IPS DF 4.7 (cell line): ENCODE measurements around the gene NCAM2.

Experiments
- DNase-seq: peaks from one replicate; pipeline ENCODE4 v3.0.0-alpha.2; 2013; ENCODE audit warnings: low spot score; ENCODE audit errors: extremely low read depth

Gene NCAM2

DNA sequence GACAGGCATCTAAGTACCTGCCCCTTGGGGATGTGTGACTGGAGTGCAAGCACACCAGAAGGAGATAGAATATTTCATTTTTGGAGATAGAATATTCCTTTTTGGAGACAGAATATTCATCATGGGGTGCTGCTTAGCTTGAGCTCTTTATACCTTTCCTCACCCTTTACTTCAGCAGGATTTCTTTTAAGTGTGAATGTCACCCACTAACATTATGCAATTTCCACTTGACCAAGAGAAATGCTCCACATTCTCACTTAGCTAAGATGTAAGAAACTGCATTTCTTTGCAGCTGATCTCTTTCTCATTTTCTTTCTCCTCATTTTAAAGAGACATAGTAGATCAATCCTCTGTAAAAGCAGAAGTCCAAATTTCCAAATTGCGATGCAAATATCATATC is 436.7 kb downstream of the NCAM2 start:
- no peak for DNase-seq

DNA sequence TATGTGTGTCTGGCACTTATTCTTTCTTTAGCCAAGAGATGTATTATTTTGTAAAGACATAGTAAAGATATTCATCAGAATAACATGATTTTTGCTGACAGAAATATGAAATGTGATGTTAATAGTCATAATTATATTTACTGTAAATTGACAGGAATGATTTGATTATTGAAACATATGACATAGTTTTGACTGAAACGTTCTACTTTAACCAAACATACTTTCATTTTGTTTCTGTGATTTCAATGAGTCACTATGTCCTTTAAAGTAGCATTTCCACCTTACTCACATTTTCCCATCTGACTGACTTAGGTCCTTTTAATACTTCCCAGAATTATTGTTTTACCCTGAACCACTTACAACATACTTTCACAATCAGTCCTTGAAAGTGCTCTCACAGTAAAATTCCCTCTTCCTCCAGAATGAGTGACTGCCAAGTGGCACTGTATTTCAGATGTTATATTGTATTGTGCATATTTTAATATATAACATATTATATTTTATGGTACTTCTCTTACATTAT is 437.9 kb downstream of the NCAM2 start:
- no peak for DNase-seq

DNA sequence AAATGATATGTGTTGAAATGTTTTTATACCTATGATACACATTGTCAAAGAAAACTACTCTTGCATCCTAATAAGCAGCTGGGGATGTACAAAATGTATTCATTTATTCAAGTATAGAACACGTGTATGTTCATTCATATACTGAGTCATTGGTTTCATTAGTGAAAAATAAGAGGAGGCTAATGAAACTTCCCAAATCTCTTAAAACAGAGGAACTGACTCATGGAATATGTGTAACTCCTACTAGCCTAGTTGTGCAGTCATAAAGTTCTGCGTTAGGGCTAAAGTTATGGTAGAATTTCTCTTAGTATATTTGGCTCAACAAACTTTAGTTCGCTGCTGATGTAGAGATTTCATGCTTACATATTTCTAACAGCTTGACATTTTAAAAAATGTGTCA is 441.6 kb downstream of the NCAM2 start:
- no peak for DNase-seq

DNA sequence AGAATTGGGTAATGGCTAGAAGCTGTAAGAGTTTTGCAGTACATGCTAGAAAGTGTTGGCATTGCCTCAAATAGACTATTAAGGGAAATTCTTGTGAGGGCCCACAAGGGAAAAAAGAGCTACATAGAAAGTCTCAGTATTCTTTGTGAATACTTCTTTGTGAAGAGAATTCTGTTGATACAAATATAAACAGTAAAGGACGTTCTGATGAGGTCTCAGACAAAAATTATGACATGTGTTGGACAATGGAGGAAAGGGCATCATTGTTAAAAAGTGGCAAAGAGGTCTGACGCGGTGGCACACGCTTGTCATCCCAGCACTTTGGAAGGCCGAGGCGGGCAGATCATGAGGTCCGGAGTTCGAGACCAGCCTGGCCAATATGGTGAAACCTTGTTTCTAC is 458.9 kb downstream of the NCAM2 start:
- DNase-seq, result no peak

DNA sequence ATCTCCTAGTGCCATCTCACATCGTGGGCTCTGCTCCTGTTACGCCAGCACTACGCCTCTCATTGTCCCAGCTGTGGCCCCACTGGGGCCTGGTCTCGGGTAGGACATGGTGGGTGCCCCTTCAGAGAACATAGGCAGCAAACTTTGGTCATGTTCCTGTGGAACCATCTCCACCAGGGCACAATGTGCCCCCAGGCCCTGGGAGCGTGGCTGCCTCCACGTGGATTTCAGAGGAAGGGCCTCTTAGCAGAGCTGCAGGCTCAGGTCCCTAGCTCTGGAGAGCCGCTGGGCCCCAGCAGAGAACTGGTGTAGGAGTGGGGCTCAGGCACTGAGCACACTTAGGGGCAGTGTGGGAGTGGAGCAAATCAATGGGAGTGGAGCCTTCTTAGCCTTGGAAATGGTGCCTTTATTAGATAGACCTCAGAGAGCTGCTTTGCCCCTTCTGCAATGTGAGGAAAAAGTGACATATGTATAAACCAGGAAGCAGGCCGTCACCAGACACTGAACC is 460.0 kb downstream of the NCAM2 start:
- no peak for DNase-seq

DNA sequence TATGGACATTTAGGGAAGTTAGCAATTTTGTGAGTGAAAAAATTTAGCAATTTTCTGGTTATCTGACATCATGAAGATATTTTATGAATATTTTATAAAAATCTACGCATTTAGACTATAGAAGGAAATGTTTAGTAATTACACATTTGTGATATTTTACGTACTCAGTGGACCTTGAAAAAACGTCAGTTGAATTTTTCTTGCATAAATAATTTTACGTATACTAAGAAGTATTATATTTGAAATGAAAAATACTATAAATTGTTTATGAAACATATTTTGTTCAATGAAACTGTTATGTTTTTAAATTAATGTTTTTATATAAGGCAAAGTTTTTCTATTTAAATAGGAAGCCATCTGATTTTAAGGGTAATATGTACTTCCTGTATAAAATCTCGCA is 462.8 kb downstream of the NCAM2 start:
- DNase-seq, result no peak

DNA sequence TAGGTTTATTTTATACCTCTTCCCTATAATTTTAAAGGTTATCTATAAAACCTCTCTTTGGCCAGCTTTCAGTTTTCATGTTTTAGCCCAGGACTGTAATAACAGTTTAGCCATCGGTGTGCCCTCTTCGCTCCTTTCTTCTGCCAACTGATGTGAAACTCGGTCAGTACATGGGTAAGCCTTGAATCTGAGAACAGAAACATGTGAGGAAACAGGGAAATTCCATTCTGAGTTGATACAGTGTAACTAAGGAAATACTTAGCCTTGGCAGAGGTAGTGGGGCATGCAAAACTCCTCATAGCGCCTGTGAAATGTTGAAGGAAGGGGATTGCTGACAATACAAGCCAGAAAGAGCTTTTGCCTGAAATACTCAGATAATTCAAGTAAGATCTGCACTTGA is 465.2 kb downstream of the NCAM2 start:
- DNase-seq, result no peak

DNA sequence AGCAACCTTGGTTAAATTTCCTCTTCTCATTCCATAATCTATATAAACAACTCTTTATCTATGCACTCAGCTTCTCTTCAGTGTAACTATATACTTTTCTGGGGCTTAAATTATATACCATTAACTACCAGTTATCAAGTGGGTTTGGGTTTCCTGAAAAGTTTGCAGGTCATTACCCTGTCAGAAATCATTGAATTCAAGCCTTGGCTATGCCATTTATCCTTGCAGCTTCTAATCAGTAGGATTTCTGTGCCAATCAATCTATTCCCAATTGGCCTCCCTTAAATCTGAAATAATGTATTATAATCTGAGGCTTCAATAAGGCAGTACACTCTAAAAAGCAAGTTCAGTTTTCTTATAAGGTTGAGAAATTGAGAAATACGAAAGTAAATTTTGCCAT is 466.5 kb downstream of the NCAM2 start:
- DNase-seq, result no peak

DNA sequence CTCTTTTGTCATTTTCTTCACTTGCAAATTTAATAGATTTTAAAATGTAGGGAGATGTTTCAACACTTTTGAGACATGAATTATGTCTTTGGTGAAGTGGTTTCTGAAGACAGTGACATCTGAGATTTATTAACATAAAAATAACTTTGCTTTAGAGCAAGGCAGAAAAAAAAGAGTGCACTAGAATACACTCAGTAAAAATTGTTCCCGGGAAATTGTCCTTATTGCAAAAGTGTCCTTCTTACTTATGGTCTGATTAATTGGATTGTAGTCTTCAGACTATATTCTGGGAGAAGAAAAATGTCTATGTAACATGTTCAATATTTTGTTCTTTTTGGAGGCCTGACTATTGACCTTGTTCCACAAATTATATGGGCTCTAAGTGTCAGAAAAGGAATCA is 468.5 kb downstream of the NCAM2 start:
- DNase-seq, result no peak

DNA sequence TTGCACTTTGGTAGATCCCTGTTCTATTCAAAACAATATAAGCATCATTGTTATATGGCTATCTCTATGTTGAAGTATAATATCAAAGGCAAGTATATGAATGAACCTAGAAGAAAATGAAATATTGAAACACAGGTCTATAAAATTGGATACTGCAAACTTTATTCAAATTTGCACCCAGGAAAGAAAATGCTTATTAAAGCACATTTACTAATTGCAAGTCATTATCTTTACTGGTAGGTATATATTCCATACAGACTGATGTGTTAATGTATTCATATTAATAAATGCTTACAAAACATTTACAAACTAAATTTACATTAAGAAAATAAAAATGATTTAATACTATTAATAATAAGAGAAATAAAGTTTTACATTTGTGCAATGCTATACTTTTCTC is 469.8 kb downstream of the NCAM2 start:
- DNase-seq, result no peak

DNA sequence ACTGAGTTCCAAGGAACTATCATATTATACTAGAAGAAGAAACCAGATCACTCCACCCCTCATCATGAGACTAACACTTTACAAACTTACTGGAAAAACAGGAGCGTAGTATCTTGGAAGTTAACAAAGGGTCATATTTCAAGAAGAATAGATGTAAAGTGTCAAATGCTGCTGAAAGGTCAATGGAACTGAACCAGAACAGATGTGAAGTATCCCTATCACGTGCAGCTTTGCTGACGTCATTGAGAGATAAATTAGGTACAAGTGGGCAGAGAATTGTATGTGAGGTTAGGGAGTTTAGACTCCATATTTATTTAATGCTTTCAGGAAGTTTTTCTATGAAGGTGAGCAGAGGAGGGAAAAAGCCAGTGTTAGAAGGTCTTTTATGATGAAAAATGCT is 483.0 kb downstream of the NCAM2 start:
- no peak for DNase-seq

DNA sequence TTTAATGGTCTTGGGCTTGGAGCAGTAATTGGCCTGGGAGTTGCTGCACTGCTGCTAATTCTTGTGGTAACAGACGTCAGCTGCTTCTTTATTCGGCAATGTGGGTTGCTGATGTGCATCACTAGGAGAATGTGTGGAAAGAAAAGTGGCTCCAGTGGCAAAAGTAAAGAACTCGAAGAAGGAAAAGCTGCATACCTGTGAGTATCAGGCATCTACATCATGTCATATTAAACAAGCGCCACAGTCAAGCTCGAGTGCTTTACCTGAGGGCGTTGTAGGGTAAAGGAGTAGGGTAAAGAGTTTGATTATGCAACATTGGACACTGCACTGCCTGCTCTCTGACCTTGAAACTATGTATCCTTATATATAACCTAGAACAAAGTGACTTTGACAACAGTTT is 510.6 kb downstream of the NCAM2 start:
- no peak for DNase-seq

DNA sequence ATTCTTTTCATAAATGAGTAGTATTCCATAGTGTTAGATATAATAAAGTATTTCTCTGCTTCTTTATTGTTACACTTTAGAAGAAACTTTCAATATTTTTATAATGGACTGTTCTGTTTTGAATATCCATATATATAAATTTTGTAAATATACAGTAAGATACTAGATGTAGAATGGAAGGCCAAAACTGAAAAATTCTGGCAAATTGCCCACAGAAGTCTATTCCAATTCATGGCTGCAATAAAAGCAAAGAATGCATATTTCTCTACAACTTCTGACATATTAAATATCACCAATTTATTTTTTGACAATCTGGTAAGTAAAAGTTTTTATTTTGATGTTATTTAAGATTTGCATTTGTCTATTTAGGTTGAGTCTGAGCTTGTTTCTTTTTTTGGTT is 532.5 kb downstream of the NCAM2 start:
- DNase-seq, result no peak

DNA sequence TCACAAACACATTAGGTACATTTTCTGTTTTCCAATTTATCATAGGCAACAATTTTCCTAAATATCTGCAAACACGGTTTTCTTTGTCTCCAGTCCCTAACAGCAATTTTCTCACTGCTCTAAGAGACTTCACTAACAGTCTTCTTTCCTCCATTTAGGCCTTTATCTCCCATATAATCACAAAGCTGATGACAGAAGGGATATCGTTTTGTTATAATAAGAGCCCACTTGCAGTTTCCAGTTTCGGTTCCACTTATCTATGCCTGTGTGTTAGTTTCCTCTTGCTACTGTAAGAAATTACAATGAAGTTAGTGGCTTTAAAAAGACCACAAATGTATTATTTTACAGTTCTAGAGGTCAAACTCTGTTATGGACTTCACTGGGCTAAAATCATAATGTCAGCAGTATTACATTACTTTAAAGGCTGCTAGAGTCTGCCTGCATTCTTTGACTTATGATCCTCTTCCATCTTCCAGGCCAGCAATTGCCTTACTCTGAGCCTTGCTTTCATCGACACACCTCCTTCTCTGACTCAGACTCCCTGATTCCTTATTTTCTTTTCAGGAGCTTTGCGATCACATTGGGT is 549.3 kb downstream of the NCAM2 start:
- no peak for DNase-seq

DNA sequence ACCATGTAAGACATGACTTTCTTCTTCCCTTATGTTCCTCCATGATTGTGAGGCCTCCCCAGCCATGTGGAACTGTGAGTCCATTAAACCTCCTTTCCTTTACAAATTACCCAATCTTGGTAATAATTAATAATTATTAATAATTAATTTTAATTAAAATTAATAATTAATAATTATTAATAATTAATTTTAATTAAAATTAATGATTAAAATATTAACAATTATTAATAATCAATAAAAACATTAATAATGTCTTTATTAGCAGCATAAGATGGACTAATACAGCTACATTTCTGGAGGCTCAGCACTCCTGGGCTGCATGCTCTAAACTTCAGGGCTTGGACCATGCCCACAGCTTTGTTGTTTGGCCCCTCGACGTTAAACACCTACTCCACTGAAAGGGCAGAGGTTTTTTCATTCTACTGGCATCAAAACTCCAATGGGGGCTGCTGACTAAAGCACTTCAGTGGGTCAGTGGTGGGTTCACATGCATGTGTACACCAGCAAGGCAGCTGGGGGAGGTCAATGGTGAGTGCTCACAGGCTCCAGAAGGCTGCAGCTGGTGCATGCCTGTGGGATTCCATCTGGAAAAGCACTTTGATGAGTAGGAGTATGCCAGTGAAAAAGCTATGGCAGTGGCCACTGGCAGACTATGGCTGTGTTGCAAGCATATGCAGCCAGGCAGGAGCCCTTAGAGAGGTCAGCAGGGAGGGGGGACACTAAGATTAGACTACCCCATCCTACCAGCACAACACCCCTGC is 561.3 kb downstream of the NCAM2 start:
- no peak for DNase-seq
